ENCODE data around the gene GRIP1. TPM values are rescaled to one million over a fixed set of nuclear protein-coding genes. Genes with fewer than 3 reads are reported as not detected.

Gene GRIP1, protein sequence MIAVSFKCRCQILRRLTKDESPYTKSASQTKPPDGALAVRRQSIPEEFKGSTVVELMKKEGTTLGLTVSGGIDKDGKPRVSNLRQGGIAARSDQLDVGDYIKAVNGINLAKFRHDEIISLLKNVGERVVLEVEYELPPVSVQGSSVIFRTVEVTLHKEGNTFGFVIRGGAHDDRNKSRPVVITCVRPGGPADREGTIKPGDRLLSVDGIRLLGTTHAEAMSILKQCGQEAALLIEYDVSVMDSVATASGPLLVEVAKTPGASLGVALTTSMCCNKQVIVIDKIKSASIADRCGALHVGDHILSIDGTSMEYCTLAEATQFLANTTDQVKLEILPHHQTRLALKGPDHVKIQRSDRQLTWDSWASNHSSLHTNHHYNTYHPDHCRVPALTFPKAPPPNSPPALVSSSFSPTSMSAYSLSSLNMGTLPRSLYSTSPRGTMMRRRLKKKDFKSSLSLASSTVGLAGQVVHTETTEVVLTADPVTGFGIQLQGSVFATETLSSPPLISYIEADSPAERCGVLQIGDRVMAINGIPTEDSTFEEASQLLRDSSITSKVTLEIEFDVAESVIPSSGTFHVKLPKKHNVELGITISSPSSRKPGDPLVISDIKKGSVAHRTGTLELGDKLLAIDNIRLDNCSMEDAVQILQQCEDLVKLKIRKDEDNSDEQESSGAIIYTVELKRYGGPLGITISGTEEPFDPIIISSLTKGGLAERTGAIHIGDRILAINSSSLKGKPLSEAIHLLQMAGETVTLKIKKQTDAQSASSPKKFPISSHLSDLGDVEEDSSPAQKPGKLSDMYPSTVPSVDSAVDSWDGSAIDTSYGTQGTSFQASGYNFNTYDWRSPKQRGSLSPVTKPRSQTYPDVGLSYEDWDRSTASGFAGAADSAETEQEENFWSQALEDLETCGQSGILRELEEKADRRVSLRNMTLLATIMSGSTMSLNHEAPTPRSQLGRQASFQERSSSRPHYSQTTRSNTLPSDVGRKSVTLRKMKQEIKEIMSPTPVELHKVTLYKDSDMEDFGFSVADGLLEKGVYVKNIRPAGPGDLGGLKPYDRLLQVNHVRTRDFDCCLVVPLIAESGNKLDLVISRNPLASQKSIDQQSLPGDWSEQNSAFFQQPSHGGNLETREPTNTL
- total RNA-seq = 0.14 TPM in 1 of 2 replicates, not detected in the other

DNA sequence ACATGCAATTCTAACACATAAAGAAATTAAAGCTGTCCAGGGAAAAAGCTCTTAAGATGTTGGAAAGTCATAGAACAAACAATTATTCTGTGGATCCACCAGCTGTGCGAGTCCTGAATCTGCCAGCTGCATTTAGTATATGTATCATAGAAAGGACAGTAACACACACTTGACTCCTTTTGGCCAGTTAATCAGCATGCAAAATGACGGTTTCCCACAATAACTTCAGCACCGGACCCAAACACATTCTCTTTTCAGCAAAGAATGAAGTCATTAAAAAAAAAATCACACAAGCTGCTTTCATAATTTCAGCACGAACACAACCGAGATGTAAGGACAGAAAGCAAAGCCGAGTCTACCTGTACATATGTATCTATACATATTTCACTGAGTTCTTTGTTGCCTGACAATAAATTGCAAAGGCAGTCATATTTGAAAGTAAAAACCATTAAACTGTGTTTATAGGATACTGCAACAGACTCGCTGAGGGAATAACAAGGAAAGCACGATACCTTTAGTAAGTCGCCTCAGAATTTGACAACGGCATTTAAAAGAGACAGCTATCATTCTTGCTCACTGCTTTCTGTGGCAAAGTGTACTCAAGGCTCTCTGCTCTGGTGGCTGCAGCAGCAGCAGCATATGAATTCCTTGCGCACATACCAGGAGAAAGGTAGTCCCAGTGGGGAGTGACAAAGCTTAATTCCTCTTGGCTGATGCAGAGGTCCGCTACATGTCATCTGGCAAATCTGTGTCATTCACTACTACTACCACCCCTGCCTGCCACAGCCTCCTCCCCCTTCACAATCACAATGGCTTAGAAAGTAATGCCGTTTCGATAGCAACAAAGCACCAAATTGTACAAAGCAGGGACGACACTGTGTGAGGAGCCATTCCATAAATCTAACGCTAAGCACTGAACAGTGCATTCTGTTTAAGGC lies at the start of gene GRIP1:
Gene GRIP1, minus strand, starts transcription at position 739 of the 938 bp plus-strand sequence. Its CDS starts 172 bp downstream, at position 567.
- no peak for DNase-seq (ENCODE audit: low read depth, low spot score)

DNA sequence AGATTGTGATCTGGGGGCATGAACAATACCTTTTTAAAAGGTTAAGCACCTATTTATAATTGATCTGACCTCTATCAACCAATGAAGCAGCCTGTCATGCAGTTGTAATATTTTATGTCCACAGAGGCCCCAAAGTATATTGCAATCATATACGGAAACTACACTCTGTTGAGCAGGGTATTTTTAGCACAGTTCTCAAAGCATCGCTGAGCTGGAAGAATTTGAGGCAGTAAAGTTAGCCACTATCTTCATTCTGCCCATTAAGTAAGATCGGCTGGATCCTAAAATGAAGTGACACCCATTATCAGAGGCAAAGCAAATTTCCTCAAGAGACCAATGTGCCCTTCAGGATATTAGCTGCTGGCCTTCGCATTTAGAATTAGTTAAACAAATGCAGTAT lies 47.7 kb upstream of the GRIP1 start:
- DNase-seq (ENCODE audit: low read depth, low spot score) = no peak

DNA sequence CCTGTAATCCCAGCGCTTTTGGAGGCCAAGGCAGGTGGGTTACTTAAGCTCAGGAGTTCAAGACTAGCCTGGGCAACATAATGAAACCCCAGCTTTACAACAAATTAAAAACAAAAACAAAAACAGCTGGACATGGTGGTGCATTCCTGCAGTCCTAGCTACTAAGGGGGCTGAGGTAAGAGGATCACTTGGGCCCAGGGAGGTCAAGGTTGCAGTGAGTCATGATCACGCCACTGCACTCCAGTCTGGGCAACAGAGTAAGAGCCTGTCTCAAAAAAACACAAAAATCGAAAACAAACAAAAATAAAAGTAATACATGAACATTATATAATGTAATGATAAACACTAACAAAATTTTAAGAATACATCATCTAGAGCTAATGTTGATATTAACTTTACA lies 46.2 kb upstream of the GRIP1 start:
- DNase-seq (ENCODE audit: low read depth, low spot score) = no peak

DNA sequence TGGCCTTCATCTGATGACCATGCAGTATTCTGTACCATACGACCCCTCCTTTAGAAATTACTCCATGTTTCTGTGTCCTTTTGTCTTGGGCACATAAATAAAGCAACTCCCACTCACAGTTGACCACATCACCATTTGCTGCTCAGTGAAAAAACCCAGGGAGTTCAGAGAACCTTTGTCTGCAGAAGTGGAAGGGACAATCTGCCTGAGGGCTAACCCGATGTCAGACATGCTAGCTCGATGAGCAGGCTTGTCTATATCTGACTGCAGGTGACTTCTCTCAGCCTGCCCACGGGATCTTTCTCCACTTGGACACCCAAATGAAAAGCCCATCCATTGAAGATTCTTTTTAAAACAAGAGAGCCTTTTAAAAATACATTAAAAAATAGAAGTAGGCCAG lies 45.7 kb upstream of the GRIP1 start:
- no peak for DNase-seq (ENCODE audit: low read depth, low spot score)

DNA sequence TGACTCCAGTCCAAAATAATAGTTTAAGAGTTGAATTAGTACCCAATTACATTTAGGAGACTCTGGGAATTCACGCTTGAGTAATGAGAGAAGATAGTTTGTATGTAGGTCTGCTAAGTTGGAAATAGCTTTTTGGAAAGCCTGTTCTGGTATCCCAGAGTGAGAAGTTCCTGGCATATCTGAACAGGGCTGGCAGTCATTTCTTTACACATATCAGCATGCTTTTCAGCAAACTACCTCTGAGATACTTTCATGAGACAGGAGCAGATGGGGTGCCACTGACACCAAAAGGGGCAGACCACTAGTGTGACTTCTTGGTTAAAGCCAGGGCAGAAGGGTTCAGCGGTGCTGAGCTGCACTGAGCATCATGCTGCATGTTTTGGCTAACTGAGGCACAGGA lies 45.1 kb upstream of the GRIP1 start:
- no peak for DNase-seq (ENCODE audit: low read depth, low spot score)

DNA sequence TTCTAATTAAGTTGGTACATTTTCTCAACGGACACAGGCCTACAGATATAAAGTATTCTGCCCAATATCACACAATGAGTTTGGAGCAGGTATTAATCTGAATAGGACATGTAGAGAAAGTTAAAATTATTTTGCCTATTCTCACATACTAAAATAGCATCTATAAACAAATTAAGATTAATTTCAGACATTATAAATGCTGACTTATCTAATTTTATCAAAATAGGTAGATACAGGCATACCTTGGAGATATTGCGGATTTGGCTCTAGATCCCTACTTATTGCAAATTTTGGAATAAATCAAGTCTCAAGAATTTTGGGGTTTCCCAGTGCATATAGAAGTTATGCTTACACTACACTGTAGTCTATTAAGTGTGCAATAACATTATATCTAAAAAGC lies 41.0 kb upstream of the GRIP1 start:
- DNase-seq (ENCODE audit: low read depth, low spot score) = no peak

DNA sequence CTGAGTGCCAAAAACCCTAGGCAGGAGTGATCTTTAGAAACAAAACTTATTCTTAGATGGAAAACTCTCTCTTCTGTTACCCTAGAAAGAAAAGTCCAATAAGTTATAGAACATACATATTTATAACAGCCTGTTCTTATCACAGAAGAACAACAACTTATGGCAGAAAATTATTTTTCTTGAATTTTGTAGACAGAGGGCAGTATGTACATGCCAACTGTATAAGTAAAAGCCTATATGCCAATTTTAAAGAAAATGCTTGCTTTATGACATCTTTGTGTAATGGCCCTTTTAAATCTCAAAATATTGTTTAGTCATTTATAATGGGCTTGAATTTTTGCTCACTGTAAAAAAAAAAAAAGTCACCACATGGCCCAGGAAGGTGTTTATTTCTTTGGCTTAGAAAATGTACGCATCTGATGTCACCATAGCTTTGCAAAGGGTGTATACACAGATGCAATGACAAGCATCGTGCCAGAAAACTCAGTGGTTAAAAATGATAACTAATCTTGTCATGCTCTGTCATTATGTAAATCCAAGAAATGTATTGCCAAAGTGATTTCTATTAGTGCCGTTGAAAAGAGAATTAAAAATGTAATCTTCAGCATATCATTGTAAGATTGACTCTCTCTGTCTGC lies 38.3 kb upstream of the GRIP1 start:
- DNase-seq (ENCODE audit: low read depth, low spot score) = no peak

DNA sequence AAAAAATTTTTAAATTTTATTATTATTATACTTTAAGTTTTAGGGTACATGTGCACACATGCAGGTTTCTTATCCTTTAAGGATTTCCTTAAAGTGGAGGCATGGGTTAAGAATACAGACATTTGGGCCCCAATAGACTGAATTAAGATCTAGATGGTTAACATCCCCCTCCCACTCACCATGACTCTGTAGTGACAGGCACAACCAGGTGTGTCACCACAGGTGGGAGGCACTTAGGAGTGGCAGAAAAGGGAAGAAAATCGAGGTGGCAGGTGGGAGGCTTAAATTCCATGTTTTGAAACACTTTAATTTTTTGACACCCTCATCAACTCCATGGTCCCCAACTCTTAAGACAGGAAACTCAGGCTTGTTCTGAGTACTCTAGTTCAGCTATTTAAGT lies 37.6 kb upstream of the GRIP1 start:
- no peak for DNase-seq (ENCODE audit: low read depth, low spot score)

DNA sequence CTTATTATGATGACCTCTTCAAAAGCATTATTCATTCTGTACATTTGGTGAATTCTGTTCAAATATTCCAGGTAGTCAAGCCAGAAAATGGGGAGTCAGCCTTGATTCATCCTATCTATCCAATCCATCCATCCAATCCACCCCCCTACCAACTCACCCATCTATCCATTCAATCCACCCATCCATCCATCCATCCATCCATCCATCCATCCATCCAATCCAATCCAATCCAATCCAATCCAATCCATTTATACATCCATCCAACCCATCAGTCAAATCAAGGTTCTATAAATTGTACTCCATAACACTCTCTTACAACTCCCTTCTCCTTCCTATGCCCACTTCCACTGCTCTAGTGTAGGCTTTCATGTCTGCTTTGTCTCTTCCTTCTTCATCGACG lies 35.8 kb upstream of the GRIP1 start:
- DNase-seq (ENCODE audit: low read depth, low spot score) = no peak

DNA sequence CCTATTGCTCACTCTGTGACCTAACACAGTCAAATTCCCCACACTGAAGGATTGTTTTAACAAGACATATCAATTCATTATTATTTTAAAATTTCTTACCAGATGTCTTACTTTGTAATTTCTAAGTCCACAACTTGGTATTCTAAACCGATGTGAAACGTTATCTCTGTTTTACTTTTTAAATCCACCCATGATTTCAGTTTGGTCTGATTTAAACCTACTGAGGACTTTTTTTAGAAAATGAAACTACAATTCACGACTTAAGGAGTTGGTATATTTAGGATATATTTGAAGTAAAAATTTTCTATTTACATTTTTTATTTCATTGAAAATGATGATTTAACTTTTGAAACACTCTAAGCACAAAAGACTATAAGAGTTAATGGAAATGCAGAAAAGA lies 35.1 kb upstream of the GRIP1 start:
- DNase-seq (ENCODE audit: low read depth, low spot score) = no peak

DNA sequence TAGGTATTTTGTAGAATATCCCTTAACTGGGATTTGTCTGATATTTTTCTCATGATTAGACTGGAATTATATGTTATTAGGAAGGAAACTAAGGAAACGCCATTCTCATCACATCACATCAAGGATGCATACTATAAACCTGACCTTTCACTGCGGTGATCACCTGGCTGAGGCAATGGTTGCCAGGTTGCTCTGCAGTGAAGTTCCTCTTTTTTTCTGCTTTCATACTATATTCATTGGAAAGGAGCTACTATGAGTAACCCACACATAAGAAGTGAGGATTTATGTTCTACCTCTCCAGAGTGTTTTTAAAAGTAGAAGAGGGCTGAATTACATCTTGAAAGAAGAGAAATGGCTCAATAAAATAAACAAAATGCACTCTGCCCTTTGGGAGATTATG lies 31.0 kb upstream of the GRIP1 start:
- no peak for DNase-seq (ENCODE audit: low read depth, low spot score)

DNA sequence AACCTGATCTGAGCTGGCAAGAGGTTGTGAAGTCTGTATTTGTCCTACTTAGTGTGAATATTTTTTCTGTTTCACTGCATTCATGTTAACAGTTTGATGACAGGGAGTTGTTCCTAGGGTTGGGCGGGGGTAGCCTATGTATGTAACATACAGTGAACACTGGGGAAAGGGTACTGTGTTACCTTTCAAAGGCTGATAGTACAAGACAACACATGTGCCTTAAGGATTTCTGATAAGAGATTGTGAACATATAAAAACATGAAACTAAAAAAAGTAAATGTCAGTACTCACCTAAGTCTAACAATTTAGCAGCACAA lies 30.5 kb upstream of the GRIP1 start:
- no peak for DNase-seq (ENCODE audit: low read depth, low spot score)

DNA sequence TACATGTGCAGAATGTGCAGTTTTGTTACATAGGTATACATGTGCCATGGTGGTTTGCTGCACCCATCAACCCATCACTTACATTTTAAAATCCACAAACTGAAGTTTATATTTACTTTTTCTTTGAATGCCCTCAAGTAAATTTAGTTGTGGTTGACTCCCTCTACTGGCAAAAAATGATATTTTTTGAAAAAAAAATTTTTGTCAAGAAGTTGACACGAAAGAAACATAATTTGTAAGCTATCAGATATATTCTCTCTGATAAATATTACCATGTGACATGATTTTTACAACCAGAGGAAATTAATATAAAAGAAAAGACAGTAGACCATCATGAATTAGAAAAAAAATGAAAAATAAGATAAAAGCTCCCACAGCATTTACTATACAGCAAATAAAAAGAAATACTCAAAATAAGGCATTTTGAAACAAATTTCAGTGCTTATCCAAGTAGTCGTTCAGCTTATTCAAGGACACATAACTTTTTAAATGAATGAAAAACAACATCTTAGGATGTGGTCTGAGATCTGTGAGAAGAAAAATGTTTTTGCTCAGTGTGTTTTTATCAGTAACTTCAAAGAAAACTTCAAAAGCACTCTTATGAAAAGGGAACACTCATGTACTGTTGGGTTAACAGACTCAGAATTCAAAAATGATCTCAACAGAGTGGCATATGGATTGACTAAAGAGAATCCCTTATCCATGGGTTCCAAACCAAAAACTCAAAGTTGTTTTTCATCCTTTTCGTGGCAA lies 30.0 kb upstream of the GRIP1 start:
- DNase-seq (ENCODE audit: low read depth, low spot score) = no peak

DNA sequence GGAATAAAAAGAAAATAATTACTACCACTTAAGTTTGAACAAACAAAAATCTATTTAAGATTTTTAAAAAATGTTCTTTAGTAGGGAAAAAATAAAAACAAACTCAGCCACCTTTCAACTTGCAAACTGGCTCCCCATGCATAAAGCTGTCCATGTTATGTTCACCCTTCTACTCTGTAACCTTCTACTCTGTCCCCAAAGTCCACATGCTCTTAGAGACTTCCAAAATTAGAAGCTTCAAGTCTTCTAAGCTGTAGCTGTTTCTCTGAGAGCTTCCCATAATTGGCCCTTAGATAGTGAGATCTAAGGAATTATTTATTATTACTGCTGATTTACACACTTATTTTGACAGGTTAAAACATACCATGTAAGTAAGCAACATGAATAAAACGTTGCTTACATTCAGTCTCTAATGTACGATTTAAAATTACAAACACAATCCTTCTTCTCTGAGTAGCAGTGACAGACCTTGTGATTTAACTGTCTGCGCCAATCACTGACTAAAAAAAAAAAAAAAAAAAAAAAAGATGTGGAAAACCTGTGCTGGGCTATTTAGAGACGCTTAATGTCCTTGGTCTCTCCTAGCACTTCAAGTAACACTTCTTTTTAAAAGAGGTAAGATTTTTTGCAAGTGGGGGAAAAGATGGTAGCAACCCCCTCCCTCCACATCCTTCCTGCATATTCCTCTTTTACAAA lies 28.3 kb upstream of the GRIP1 start:
- DNase-seq (ENCODE audit: low read depth, low spot score) = no peak

DNA sequence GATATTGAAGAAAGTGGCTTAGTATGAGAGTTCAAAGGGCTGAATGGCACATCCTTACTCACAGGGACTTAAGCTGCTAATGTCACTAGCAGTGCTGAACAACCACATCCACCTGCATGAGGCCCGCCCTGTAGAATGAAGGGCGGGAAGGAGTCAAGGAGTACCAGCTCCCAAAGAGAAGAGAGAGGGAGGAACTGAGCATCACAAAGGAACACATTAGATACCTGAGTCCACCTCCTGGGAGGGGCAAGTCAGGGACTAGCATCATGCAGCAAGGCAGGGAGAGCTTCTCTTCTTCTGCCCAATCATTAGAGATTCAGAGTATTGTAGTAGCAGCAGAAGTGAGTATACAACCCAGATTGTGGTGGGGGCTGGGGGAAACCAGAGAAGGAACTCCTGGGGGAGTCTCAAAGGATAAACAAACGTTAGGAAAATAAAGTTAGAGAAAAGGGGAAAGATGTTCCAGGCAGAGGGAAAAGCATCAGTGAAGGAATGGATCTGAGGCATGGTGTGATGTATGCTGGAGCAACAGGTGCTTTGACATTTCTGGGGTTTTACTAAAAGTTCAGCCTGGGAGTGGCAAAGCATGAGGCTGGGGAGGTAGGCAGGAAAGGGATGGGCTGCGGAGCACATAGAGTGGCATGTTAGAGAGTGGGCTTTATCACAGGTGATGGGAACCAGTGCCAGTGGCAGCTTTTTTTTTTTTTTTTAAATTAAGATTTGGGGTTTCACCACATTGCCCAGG lies 21.0 kb upstream of the GRIP1 start:
- no peak for DNase-seq (ENCODE audit: low read depth, low spot score)

DNA sequence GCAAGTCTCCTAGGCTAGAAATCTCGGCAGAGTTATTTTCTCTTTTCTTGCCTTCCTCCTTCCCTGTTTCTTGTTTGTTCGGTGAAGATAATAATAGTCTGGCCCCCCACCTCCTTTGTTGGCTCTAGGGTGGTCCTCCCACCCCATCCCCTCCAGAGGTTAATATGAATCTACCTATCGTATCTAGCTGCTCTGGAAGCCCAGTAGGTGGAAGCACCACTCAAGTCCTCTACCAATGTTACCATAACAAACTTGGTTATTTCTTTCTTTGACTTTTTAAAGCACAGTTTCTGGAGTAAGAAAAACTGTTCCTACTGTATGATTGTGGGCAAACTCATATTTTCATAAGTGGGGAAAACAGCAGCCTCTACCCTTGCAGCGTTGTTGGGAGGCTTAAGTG lies 19.7 kb upstream of the GRIP1 start:
- DNase-seq (ENCODE audit: low read depth, low spot score) = no peak

DNA sequence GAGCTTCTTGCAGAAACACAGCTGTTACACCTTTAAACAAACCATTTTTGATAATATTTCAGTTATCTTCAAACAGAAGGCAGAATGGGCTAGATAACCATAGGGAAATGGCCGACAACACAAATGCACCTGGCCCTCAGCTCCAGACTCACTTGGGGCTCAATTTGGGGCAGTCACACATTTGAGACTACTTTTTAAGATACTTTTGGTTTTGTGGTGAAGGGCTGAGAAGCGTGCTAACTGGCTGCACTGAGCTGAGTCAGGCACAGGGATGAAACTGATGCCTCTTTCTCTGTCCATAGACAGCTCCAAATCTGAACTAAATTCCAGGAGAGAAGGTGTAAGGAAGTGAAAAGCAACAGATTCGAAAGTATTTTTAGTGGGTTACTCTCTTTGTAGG lies 18.5 kb upstream of the GRIP1 start:
- no peak for DNase-seq (ENCODE audit: low read depth, low spot score)
